Kidney epithelial cell (primary cell): ENCODE results near the gene CCDC158. TPM values are rescaled to one million over a fixed set of nuclear protein-coding genes. Genes with fewer than 3 reads are reported as not detected.

ENCODE experiments used
- DNase-seq: peaks from one replicate; pipeline ENCODE4 v3.0.0-alpha.2; 2010; ENCODE audit warnings: low read depth
- H3K27me3 ChIP-seq: 2 replicates; pipeline ENCODE4 v1.6.0; 2011; ENCODE audit warnings: low read length; ENCODE audit not compliant: control insufficient read depth, insufficient read depth
- H3K36me3 ChIP-seq: 2 replicates; pipeline ENCODE4 v1.5.1; 2011; ENCODE audit warnings: low read length; ENCODE audit not compliant: control insufficient read depth, insufficient read depth
- H3K4me3 ChIP-seq: 2 replicates; pipeline ENCODE4 v1.5.1; 2011; ENCODE audit warnings: low read depth, mild to moderate bottlenecking, control low read depth, low read length
- CTCF ChIP-seq: IDR thresholded peaks from 2 replicates; pipeline ENCODE4 v1.5.1; 2011; ENCODE audit warnings: mild to moderate bottlenecking, moderate library complexity, low read length, control low read depth, inconsistent platforms; ENCODE audit not compliant: insufficient read depth, poor library complexity, severe bottlenecking
- total RNA-seq: library from RNA; depleted of rRNA; stranded (reverse); fragments of >200 nt; gene quantifications from 2 replicates; pipeline ENCODE4 v1.2.3, GENCODE V29; 2015

The CCDC158 gene
- total RNA-seq, 1 donor from 2014 or later, result 0.84 TPM

GRCh38 chr4:76441881-76442280, 20.9 kb upstream of the CCDC158 start:
- TF ChIP-seq CTCF, result no peak
- DNase-seq, result no peak
- Histone ChIP-seq H3K4me3 (no peak overlapping the region), H3K27me3 (no peaks in the 10 kb centered on the region), H3K36me3 (no peaks in the 10 kb centered on the region)

- H3K4me3 ChIP-seq, result no peak overlapping the region
- TF ChIP-seq CTCF, result no peak
- no peaks in the 10 kb centered on the region for H3K36me3 ChIP-seq
- no peak for DNase-seq
- H3K27me3 ChIP-seq, result no peaks in the 10 kb centered on the region
Measured at GRCh38 chr4:76439491-76439890, 18.6 kb upstream of the CCDC158 start.

GRCh38 chr4:76435528-76436319, 14.8 kb upstream of the CCDC158 start:
- H3K27me3 ChIP-seq, result no peaks in the 10 kb centered on the region
- no peak for DNase-seq
- no peak overlapping the region for H3K4me3 ChIP-seq
- TF ChIP-seq CTCF, result no peak
- H3K36me3 ChIP-seq, result no peaks in the 10 kb centered on the region

- TF ChIP-seq CTCF, result no peak
- H3K27me3 ChIP-seq, result no peaks in the 10 kb centered on the region
- no peak within 1 kb of the TSS for H3K4me3 ChIP-seq
- no peaks in the 10 kb centered on the region for H3K36me3 ChIP-seq
- DNase-seq, result no peak
Measured at GRCh38 chr4:76434901-76435527, 14.1 kb upstream of the CCDC158 start, which contains the start of gene SHROOM3. TSS of gene SHROOM3 (plus strand) at chr4:76435229. CDS start at chr4:76436053, 824 bp downstream.

- no peaks in the 10 kb centered on the region for H3K36me3 ChIP-seq
- DNase-seq, result no peak
- no peak overlapping the region for H3K4me3 ChIP-seq
- TF ChIP-seq CTCF, result peak; percentile 63
- H3K27me3 ChIP-seq, result no peaks in the 10 kb centered on the region
Measured at GRCh38 chr4:76430519-76431388, 9.8 kb upstream of the CCDC158 start.
